Neuronal stem cell (in vitro differentiated cells): Measurements from ENCODE around the gene SHOC2.
"Not testable (repeated sequence)": the region's sequence is repeated elsewhere in the genome, so short reads cannot be mapped to it uniquely, and the experiment has no call there.

Source experiments
- DNase-seq: peaks from one replicate; pipeline ENCODE4 v3.0.0-alpha.2; 2013; ENCODE audit warnings: low spot score
- H2AFZ ChIP-seq: one replicate; pipeline ENCODE4 v1.6.1; 2013; ENCODE audit warnings: mild to moderate bottlenecking, low read length, inconsistent platforms
- H2AK5ac ChIP-seq: 2 replicates; pipeline ENCODE4 v1.6.1; 2013; ENCODE audit warnings: low read depth, mild to moderate bottlenecking, inconsistent platforms, low read length, moderate library complexity, mixed read lengths
- H2BK120ac ChIP-seq: 2 replicates; pipeline ENCODE4 v1.6.1; 2013; ENCODE audit warnings: low read depth, mild to moderate bottlenecking, inconsistent platforms, low read length, moderate library complexity, mixed read lengths
- H2BK12ac ChIP-seq: one replicate; pipeline ENCODE4 v1.6.1; 2013; ENCODE audit warnings: low read length, inconsistent platforms
- H2BK15ac ChIP-seq: 2 replicates; pipeline ENCODE4 v1.6.1; 2013; ENCODE audit warnings: mild to moderate bottlenecking, low read length, inconsistent platforms, mixed read lengths
- H2BK5ac ChIP-seq: one replicate; pipeline ENCODE4 v1.6.1; 2013; ENCODE audit warnings: inconsistent platforms, mild to moderate bottlenecking, low read length, moderate library complexity
- H3K14ac ChIP-seq: one replicate; pipeline ENCODE4 v1.6.1; 2013; ENCODE audit warnings: low read length, inconsistent platforms
- H3K18ac ChIP-seq: 2 replicates; pipeline ENCODE4 v1.6.1; 2013; ENCODE audit warnings: low read length, inconsistent platforms
- H3K23ac ChIP-seq: 2 replicates; pipeline ENCODE4 v1.6.1; 2013; ENCODE audit warnings: low read depth, mild to moderate bottlenecking, mixed read lengths, low read length, inconsistent platforms; ENCODE audit not compliant: poor library complexity
- H3K27ac ChIP-seq: replicated peaks from 3 replicates; pipeline ENCODE4 v1.5.1; 2013; ENCODE audit warnings: low read length, inconsistent platforms
- H3K27me3 ChIP-seq, 3 experiments: 2 replicates each; pipeline ENCODE4 v1.6.1; 2013; ENCODE audit warnings: low read length in 3 of 3, mild to moderate bottlenecking in 2 of 3, inconsistent platforms in 1 of 3, low read depth in 1 of 3, mixed read lengths in 1 of 3, moderate library complexity in 1 of 3; ENCODE audit not compliant: control insufficient read depth in 3 of 3, insufficient read depth in 3 of 3
- H3K36me3 ChIP-seq, 2 donors: replicated peaks in 1 of 2; 2 replicates each; pipeline ENCODE4 v1.6.1; 2013; ENCODE audit warnings: low read length in 2 of 2; ENCODE audit not compliant: control insufficient read depth in 2 of 2, insufficient read depth in 2 of 2
- H3K4ac ChIP-seq: 2 replicates; pipeline ENCODE4 v1.6.1; 2013; ENCODE audit warnings: inconsistent platforms, mild to moderate bottlenecking, low read length, moderate library complexity
- H3K4me1 ChIP-seq, 2 donors: 1 replicate in 1 of 2; 2 replicates in 1 of 2; pipeline ENCODE4 v1.6.1; 2013; ENCODE audit warnings: low read length in 2 of 2, low read depth in 1 of 2; ENCODE audit not compliant: control insufficient read depth in 2 of 2, insufficient read depth in 1 of 2
- H3K4me2 ChIP-seq: one replicate; pipeline ENCODE4 v1.6.1; 2013; ENCODE audit warnings: mild to moderate bottlenecking, low read length, inconsistent platforms; ENCODE audit not compliant: insufficient read depth, poor library complexity, severe bottlenecking
- H3K4me3 ChIP-seq, 2 donors: 2 replicates each; pipeline ENCODE4 v1.5.1; 2013; ENCODE audit warnings: low read length in 2 of 2, mild to moderate bottlenecking in 2 of 2, inconsistent platforms in 1 of 2, moderate library complexity in 1 of 2
- H3K79me1 ChIP-seq: one replicate; pipeline ENCODE4 v1.6.1; 2013; ENCODE audit warnings: low read depth, mild to moderate bottlenecking, inconsistent platforms, low read length, moderate library complexity
- H3K9ac ChIP-seq: one replicate; pipeline ENCODE4 v1.6.1; 2013; ENCODE audit warnings: mild to moderate bottlenecking, low read depth, low read length, inconsistent platforms; ENCODE audit not compliant: poor library complexity
- H3K9me3 ChIP-seq, 2 donors: replicated peaks in 1 of 2; 2 replicates each; pipeline versions ENCODE3 to v1.6.1; 2013; ENCODE audit warnings: low read length in 2 of 2, mild to moderate bottlenecking in 2 of 2, inconsistent platforms in 1 of 2, low read depth in 1 of 2, mixed read lengths in 1 of 2, moderate library complexity in 1 of 2; ENCODE audit not compliant: control insufficient read depth in 2 of 2, insufficient read depth in 1 of 2
- H4K8ac ChIP-seq: one replicate; pipeline ENCODE4 v1.6.1; 2013; ENCODE audit warnings: low read depth, mild to moderate bottlenecking, inconsistent platforms, low read length, moderate library complexity
- H4K91ac ChIP-seq: one replicate; pipeline ENCODE4 v1.6.1; 2013; ENCODE audit warnings: low read length, low read depth, mild to moderate bottlenecking, inconsistent platforms; ENCODE audit not compliant: poor library complexity
- WGBS, 2 donors: extraction: QIAGEN DNeasy Blood & Tissue Kit; methylation state at CpG; one replicate each; pipeline ENCODE4 v1.1.7; 2013; ENCODE audit warnings: missing lambda C conversion rate in 2 of 2, mixed read lengths in 1 of 2; ENCODE audit not compliant: insufficient read length in 2 of 2, insufficient replicate concordance in 1 of 2; ENCODE audit errors: extremely low coverage in 2 of 2; 5-methylcytosine and 5-hydroxymethylcytosine counted together

Gene SHOC2

GRCh38 chr10:110912374-110912773 lies 7.0 kb upstream of the SHOC2 start:
- Histone ChIP-seq H3K9me3 (no peaks in the 10 kb centered on the region), H2BK12ac (no peak overlapping the region), H2AK5ac (no peak overlapping the region), H4K91ac (no peak overlapping the region), H2BK5ac (no peak overlapping the region), H3K4me3 (no peak overlapping the region), H3K23ac (no peak overlapping the region), H3K18ac (no peak overlapping the region), H3K9ac (no peak overlapping the region), H3K36me3 (peaks cover 5 to 24% of the 10 kb centered on the region in 2 donors), H3K4me2 (no peak overlapping the region), H3K27ac (no peak overlapping the region), H4K8ac (no peak overlapping the region), H2BK15ac (no peak overlapping the region), H3K27me3 (no peaks in the 10 kb centered on the region), H3K79me1 (no peaks in the 10 kb centered on the region), H3K4me1 (peaks cover 2 to 8% of the 10 kb centered on the region in 2 donors), H3K4ac (no peak overlapping the region), H2BK120ac (no peak overlapping the region), H3K14ac (no peak overlapping the region), H2AFZ (no peak overlapping the region)
- no CpG with 5 or more reads among the region's 3 CpGs for WGBS, 2 donors
- no peak for DNase-seq

- WGBS, 2 donors = no CpG with 5 or more reads among the region's 2 CpGs
- H3K14ac ChIP-seq = no peak overlapping the region
- H2AK5ac ChIP-seq = no peak overlapping the region
- peaks cover 2 to 10% of the 10 kb centered on the region in 2 donors for H3K4me1 ChIP-seq
- H3K4me2 ChIP-seq = no peak overlapping the region
- H2AFZ ChIP-seq = no peak overlapping the region
- H2BK15ac ChIP-seq = no peak overlapping the region
- no peaks in the 10 kb centered on the region for H3K79me1 ChIP-seq
- no peak for DNase-seq
- no peak overlapping the region for H4K91ac ChIP-seq
- no peak overlapping the region for H3K27ac ChIP-seq
- no peak overlapping the region for H2BK12ac ChIP-seq
- H3K36me3 ChIP-seq = peaks cover 5 to 24% of the 10 kb centered on the region in 2 donors
- no peak overlapping the region for H3K9ac ChIP-seq
- H2BK120ac ChIP-seq = no peak overlapping the region
- H3K18ac ChIP-seq = no peak overlapping the region
- no peak overlapping the region for H3K23ac ChIP-seq
- H3K27me3 ChIP-seq = no peaks in the 10 kb centered on the region
- no peaks in the 10 kb centered on the region for H3K9me3 ChIP-seq
- no peak overlapping the region for H3K4ac ChIP-seq
- no peak overlapping the region for H3K4me3 ChIP-seq
- no peak overlapping the region for H4K8ac ChIP-seq
- H2BK5ac ChIP-seq = no peak overlapping the region
Measured at GRCh38 chr10:110914431-110914830, 5.0 kb upstream of the SHOC2 start.

GRCh38 chr10:110915035-110915434 lies 4.4 kb upstream of the SHOC2 start:
- no peak overlapping the region for H2BK15ac ChIP-seq

GRCh38 chr10:110915600-110915999 lies 3.8 kb upstream of the SHOC2 start:
- H2BK120ac ChIP-seq, H4K91ac ChIP-seq, H4K8ac ChIP-seq, H3K9ac ChIP-seq, H2BK5ac ChIP-seq, H2AK5ac ChIP-seq, H3K4ac ChIP-seq, H3K27me3 ChIP-seq, H3K4me2 ChIP-seq, H2AFZ ChIP-seq, H3K4me3 ChIP-seq, H3K27ac ChIP-seq, H2BK12ac ChIP-seq, DNase-seq, H3K23ac ChIP-seq, H3K14ac ChIP-seq, H3K79me1 ChIP-seq, H3K9me3 ChIP-seq, H3K18ac ChIP-seq, H2BK15ac ChIP-seq: not testable (repeated sequence)
- Histone ChIP-seq H3K36me3 (peaks cover 5 to 17% of the 10 kb centered on the region in 2 donors), H3K4me1 (peaks cover 2 to 10% of the 10 kb centered on the region in 2 donors)
- no CpG with 5 or more reads among the region's 4 CpGs for WGBS, 2 donors

More at GRCh38 chr10:110915035-110915434, 4.4 kb upstream of the SHOC2 start:
- no peak for DNase-seq
- Histone ChIP-seq H2BK120ac (no peak overlapping the region), H3K27me3 (no peaks in the 10 kb centered on the region), H4K91ac (no peak overlapping the region), H3K4me3 (no peak overlapping the region), H2AK5ac (no peak overlapping the region), H3K36me3 (peaks cover 5 to 23% of the 10 kb centered on the region in 2 donors), H2BK12ac (no peak overlapping the region), H3K18ac (no peak overlapping the region), H3K27ac (no peak overlapping the region), H3K23ac (no peak overlapping the region), H3K4ac (no peak overlapping the region), H3K79me1 (peaks cover 2% of the 10 kb centered on the region), H2AFZ (no peak overlapping the region), H3K14ac (no peak overlapping the region), H3K9me3 (no peaks in the 10 kb centered on the region), H4K8ac (no peak overlapping the region), H3K4me2 (no peak overlapping the region), H3K9ac (no peak overlapping the region), H3K4me1 (peaks cover 2 to 10% of the 10 kb centered on the region in 2 donors), H2BK5ac (no peak overlapping the region)
- no CpG with 5 or more reads among the region's 6 CpGs for whole genome bisulfite sequencing, 2 donors
